Measurements from ENCODE around the gene STAB2.

Gene STAB2

GRCh38 chr12:103813949-103814348, 226.9 kb downstream of the STAB2 start:
- no peak for TF ChIP-seq ZBTB7A (IDR thresholded peaks at IDR 0.05; ENCODE audit: low read depth)
- TF ChIP-seq RAD21 (IDR thresholded peaks at IDR 0.05; ENCODE audit: low read depth): no peak
- TF ChIP-seq EP300 (IDR thresholded peaks at IDR 0.05; ENCODE audit: borderline replicate concordance): no peak
- no peak for TF ChIP-seq CEBPB (IDR thresholded peaks at IDR 0.05)
- no peak for TF ChIP-seq TCF12 (IDR thresholded peaks at IDR 0.05; ENCODE audit: low read depth)
- TF ChIP-seq CREB1 (IDR thresholded peaks at IDR 0.05; ENCODE audit: low read depth): no peak
- no peak for TF ChIP-seq FOXM1 (IDR thresholded peaks at IDR 0.05; ENCODE audit: borderline replicate concordance, low read depth)
- no peak for TF ChIP-seq EGR1 (IDR thresholded peaks at IDR 0.05)
- TF ChIP-seq YY1 (IDR thresholded peaks at IDR 0.05; ENCODE audit: low read depth): no peak
- TF ChIP-seq NFIC (IDR thresholded peaks at IDR 0.05): no peak
- TF ChIP-seq TEAD4 (IDR thresholded peaks at IDR 0.05): no peak
- TF ChIP-seq REST (IDR thresholded peaks at IDR 0.05; ENCODE audit: low read depth): no peak
- TF ChIP-seq, protein P1, sequence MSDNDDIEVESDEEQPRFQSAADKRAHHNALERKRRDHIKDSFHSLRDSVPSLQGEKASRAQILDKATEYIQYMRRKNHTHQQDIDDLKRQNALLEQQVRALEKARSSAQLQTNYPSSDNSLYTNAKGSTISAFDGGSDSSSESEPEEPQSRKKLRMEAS (IDR thresholded peaks at IDR 0.05): no peak

GRCh38 chr12:103814436-103814835, 227.4 kb downstream of the STAB2 start:
- TF ChIP-seq EGR1 (IDR thresholded peaks at IDR 0.05): no peak
- no peak for TF ChIP-seq TCF12 (IDR thresholded peaks at IDR 0.05; ENCODE audit: low read depth)
- TF ChIP-seq RAD21 (IDR thresholded peaks at IDR 0.05; ENCODE audit: low read depth): no peak
- TF ChIP-seq TAF1 (IDR thresholded peaks at IDR 0.05; ENCODE audit: low read depth): no peak

All from Ishikawa (cell line).